GM12892 (cell line): Measurements from ENCODE around the gene CCR2.

Experiments used
- POLR2A ChIP-seq: IDR thresholded peaks from 2 replicates; pipeline ENCODE4 v1.6.1; 2011; ENCODE audit warnings: low read depth, low read length, control low read depth
- POLR2AphosphoS5 ChIP-seq: IDR thresholded peaks from 2 replicates; pipeline ENCODE4 v1.6.1; 2011; ENCODE audit warnings: low read depth, low read length, control low read depth
- TAF1 ChIP-seq: IDR thresholded peaks from 2 replicates; pipeline ENCODE4 v1.6.1; 2011; ENCODE audit warnings: low read depth, mild to moderate bottlenecking, control low read depth, low read length, borderline replicate concordance

DNA sequence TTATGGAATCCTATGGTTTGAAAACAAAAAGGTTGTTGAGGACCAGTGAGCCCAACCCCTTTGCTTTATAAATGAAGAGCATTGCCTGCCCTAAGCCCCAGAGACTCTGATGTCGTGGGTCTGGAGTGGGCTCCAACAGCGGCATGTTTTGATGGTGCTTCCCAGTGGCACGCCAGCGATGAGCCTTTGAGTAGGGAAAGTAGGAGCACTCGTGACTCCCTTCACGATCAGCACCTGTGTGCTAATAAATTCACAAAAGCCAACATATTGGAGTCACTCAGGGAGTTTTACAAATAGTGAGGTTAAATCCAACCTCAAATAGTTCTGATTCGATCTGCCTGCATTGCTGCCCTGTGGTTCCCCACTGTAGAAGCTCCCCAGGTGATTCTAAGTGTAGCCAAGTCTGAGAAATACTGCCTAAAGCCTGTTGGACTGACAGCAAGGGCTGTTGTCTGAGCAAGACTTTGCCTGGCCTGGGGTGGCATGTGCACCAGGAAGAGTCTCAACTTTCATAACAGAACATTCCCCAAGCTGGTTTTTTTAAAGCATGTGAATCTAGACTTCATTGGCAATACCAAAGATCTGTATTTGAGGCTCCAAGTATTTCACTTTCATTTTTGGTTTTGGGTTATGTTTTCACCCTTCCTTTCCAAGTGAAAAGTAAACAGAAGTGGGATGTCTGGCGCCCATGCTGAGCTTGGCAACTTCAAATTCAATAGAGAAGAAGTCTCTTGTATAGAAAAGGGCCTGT is 26.7 kb downstream of the CCR2 start:
- TF ChIP-seq POLR2A (no peak), POLR2AphosphoS5 (no peak), TAF1 (no peak)
